Panc1 (cell line): ENCODE results near the gene LDB2. TPM values are rescaled to one million over a fixed set of nuclear protein-coding genes. Genes with fewer than 3 reads are reported as not detected.

Source experiments
- ATAC-seq: fragments of 200-7000 bp; cut with Tn5 transposase; 2 replicates; pipeline ENCODE4 v1.9.1; 2020; ENCODE audit warnings: mild to moderate bottlenecking, moderate library complexity
- BruUV-seq: library from RNA; stranded (reverse); fragments of 400-500 nt; replicated peaks from 2 replicates; lab custom pipeline; 2021; lab: Mats Ljungman, UMichigan
- CTCF ChIA-PET: fragments of 300-600 bp; sonication (Branson Sonifier 250); formaldehyde crosslinking; loops from one replicate; lab custom pipeline; 2022; ENCODE audit warnings: antibody characterized with exemption; lab: Charles Lee
- POLR2A ChIA-PET: fragments of 300-600 bp; sonication (Branson Sonifier 250); formaldehyde crosslinking; loops from one replicate; lab custom pipeline; 2022; ENCODE audit warnings: antibody characterized with exemption; lab: Charles Lee
- DNase-seq: peaks from one replicate; pipeline ENCODE4 v3.0.0-alpha.2; 2010; ENCODE audit warnings: low read depth, low spot score
- H3K27ac ChIP-seq: 2 replicates; pipeline ENCODE4 v1.5.1; 2011; ENCODE audit warnings: mild to moderate bottlenecking, low read length, inconsistent platforms
- H3K27me3 ChIP-seq: fragments of 200-500 bp; sonication (Bioruptor generic); 2 replicates; pipeline ENCODE4 v1.6.0; 2014; ENCODE audit warnings: low read length, inconsistent platforms; ENCODE audit not compliant: control insufficient read depth, insufficient read depth
- H3K36me3 ChIP-seq: fragments of 200-500 bp; sonication (Bioruptor generic); 2 replicates; pipeline ENCODE4 v1.5.1; 2014; ENCODE audit warnings: inconsistent platforms, mild to moderate bottlenecking, low read length, moderate library complexity; ENCODE audit not compliant: control insufficient read depth, insufficient read depth
- H3K4me1 ChIP-seq: 2 replicates; pipeline ENCODE4 v1.5.1; 2011; ENCODE audit warnings: inconsistent platforms, mild to moderate bottlenecking, low read length, moderate library complexity; ENCODE audit not compliant: control insufficient read depth, insufficient read depth
- H3K4me3 ChIP-seq, 2 experiments: 2 replicates each; pipeline ENCODE4 v1.5.1; 2011 to 2012; ENCODE audit warnings: low read depth in 2 of 2, low read length in 2 of 2, mild to moderate bottlenecking in 2 of 2, inconsistent platforms in 1 of 2, moderate library complexity in 1 of 2
- H3K9me3 ChIP-seq: fragments of 200-500 bp; sonication (Bioruptor generic); 2 replicates; pipeline ENCODE4 v1.5.1; 2014; ENCODE audit warnings: low read depth, mild to moderate bottlenecking, inconsistent platforms, low read length, moderate library complexity; ENCODE audit not compliant: control insufficient read depth, insufficient read depth
- POLR2AphosphoS5 ChIP-seq: IDR thresholded peaks from 2 replicates; pipeline ENCODE4 v1.6.1; 2012; ENCODE audit warnings: mild to moderate bottlenecking, low read depth, low read length, moderate library complexity
- SIN3A ChIP-seq: IDR thresholded peaks from 2 replicates; pipeline ENCODE4 v1.6.1; 2012; ENCODE audit warnings: low read depth, mild to moderate bottlenecking, low read length, moderate library complexity, borderline replicate concordance; ENCODE audit not compliant: insufficient read depth
- TCF7L2 ChIP-seq: IDR thresholded peaks from 2 replicates; pipeline ENCODE4 v1.6.1; 2011; ENCODE audit warnings: mild to moderate bottlenecking, low read depth, low read length, inconsistent platforms
- in situ Hi-C: cut with HindIII; loops from 2 replicates; pipeline ENCODE4 v1.10.0; 2016; ENCODE audit warnings: low sequenced_read_pairs, low pct_unique_long_range_greater_than_20kb
- intact Hi-C: fragments of 100-400 bp; cut with micrococcal nuclease; formaldehyde crosslinking; loops from one replicate; pipeline ENCODE4 v1.10.0; 2022; ENCODE audit not compliant: unreplicated experiment
- total RNA-seq: library from RNA; stranded (reverse); gene quantifications from one replicate; pipeline ENCODE4 v1.2.1, GENCODE V29; 2021; ENCODE audit not compliant: unreplicated experiment
- TF ChIP-seq, protein P1 (sequence below): fragments of 450-650 bp; IDR thresholded peaks from 2 replicates; pipeline ENCODE4 v1.5.1; 2017; ENCODE audit warnings: mild to moderate bottlenecking
- TF ChIP-seq, protein P2 (sequence below), 2 experiments: IDR thresholded peaks; 2 replicates each; pipeline ENCODE4 v1.6.1; 2011 to 2012; ENCODE audit warnings: low read depth in 2 of 2, control low read depth in 1 of 2, low read length in 1 of 2, mild to moderate bottlenecking in 1 of 2, moderate library complexity in 1 of 2; ENCODE audit not compliant: insufficient read depth in 1 of 2

Gene LDB2
- total RNA-seq, 1 experiment from 2014 or later = not detected

DNA sequence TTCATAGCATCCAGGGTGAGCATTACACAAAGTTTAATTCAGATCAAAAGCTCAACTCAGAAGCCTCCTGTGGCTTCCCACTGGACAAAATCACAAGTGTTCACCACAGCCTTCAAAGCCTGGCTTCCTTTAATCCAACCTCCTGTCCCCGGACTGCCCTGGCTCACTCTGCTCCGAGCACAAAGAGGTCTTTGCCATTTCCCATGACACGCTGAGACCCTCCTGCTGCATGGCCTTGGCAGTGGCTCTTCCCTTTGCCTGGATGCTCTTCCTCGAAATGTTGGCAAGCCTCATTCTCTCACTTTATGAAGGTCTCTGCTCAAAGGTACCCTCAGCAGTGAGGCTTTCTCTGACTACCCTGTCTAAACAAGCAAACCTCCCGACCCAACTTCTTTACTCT is 41.0 kb downstream of the LDB2 start:
- no peaks in the 10 kb centered on the region for H3K9me3 ChIP-seq
- H3K27ac ChIP-seq = no peak overlapping the region
- H3K36me3 ChIP-seq = no peaks in the 10 kb centered on the region
- no peaks in the 10 kb centered on the region for H3K27me3 ChIP-seq
- TF ChIP-seq, protein P1, sequence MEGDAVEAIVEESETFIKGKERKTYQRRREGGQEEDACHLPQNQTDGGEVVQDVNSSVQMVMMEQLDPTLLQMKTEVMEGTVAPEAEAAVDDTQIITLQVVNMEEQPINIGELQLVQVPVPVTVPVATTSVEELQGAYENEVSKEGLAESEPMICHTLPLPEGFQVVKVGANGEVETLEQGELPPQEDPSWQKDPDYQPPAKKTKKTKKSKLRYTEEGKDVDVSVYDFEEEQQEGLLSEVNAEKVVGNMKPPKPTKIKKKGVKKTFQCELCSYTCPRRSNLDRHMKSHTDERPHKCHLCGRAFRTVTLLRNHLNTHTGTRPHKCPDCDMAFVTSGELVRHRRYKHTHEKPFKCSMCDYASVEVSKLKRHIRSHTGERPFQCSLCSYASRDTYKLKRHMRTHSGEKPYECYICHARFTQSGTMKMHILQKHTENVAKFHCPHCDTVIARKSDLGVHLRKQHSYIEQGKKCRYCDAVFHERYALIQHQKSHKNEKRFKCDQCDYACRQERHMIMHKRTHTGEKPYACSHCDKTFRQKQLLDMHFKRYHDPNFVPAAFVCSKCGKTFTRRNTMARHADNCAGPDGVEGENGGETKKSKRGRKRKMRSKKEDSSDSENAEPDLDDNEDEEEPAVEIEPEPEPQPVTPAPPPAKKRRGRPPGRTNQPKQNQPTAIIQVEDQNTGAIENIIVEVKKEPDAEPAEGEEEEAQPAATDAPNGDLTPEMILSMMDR = no peak
- in situ Hi-C loops (no loop called here), intact Hi-C loops (no loop called here)
- ChIA-PET POLR2A (no interaction called here), CTCF (no interaction called here)
- no peak for DNase-seq
- no peak overlapping the region for H3K4me3 ChIP-seq
- H3K4me1 ChIP-seq = no peaks in the 10 kb centered on the region
- ATAC-seq = no peak
- no TSS peak for BruUV-seq

DNA sequence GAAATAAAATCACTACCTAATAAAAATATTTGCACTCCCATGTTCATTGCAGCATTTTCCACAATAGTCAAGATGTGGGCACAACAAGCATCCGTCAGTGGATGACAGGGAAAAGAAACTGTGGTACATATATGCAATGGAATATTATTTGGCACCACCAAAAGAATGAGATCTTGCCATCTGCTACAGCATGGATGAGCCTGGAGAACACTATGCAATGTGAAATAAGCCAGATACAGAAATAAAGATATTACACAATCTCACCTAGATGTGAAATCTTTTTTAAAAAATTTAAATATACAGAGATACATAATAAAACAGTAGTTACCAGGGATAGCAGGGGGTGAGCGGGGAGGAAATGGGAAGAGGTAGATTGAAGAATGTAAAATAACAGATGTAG is 44.8 kb downstream of the LDB2 start:
- no peak for DNase-seq
- Histone ChIP-seq H3K36me3 (no peaks in the 10 kb centered on the region), H3K9me3 (no peaks in the 10 kb centered on the region), H3K4me3 (no peak overlapping the region), H3K27me3 (no peaks in the 10 kb centered on the region), H3K4me1 (no peaks in the 10 kb centered on the region), H3K27ac (no peak overlapping the region)
- POLR2A ChIA-PET = no interaction called here
- TF ChIP-seq, protein P2, sequence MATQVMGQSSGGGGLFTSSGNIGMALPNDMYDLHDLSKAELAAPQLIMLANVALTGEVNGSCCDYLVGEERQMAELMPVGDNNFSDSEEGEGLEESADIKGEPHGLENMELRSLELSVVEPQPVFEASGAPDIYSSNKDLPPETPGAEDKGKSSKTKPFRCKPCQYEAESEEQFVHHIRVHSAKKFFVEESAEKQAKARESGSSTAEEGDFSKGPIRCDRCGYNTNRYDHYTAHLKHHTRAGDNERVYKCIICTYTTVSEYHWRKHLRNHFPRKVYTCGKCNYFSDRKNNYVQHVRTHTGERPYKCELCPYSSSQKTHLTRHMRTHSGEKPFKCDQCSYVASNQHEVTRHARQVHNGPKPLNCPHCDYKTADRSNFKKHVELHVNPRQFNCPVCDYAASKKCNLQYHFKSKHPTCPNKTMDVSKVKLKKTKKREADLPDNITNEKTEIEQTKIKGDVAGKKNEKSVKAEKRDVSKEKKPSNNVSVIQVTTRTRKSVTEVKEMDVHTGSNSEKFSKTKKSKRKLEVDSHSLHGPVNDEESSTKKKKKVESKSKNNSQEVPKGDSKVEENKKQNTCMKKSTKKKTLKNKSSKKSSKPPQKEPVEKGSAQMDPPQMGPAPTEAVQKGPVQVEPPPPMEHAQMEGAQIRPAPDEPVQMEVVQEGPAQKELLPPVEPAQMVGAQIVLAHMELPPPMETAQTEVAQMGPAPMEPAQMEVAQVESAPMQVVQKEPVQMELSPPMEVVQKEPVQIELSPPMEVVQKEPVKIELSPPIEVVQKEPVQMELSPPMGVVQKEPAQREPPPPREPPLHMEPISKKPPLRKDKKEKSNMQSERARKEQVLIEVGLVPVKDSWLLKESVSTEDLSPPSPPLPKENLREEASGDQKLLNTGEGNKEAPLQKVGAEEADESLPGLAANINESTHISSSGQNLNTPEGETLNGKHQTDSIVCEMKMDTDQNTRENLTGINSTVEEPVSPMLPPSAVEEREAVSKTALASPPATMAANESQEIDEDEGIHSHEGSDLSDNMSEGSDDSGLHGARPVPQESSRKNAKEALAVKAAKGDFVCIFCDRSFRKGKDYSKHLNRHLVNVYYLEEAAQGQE (IDR thresholded peaks at IDR 0.05; ENCODE audit: insufficient read depth in 1 of 2, low read depth in 2 of 2, low read length in 1 of 2) = no peak
- no peak for TF ChIP-seq POLR2AphosphoS5
- TF ChIP-seq TCF7L2 = no peak
- TF ChIP-seq, protein P1 = no peak
- no peak for TF ChIP-seq SIN3A
- intact Hi-C loops = no loop called here
- no TSS peak for BruUV-seq
- CTCF ChIA-PET = no interaction called here
- in situ Hi-C loops = no loop called here
- ATAC-seq = no peak

DNA sequence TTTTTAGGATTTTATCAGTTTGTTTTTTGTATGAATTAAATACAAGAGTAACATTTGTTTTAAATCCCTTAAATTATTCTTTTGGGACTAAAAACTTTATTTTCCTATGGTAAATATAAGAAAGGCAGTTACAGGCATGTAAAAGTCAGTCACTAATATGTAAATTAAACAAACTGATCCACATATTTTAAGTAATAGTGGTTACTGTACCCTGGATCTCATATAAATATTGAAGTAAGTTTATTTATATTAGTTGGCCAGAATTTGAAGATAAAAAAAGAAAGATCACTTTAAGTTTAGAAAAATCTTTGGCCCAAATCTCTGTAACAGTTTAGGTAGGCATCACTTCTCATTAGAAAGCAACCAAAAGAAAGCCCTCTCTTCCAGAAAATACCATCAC is 45.8 kb downstream of the LDB2 start:
- H3K4me1 ChIP-seq = no peaks in the 10 kb centered on the region
- TF ChIP-seq, protein P2 (IDR thresholded peaks at IDR 0.05; ENCODE audit: insufficient read depth in 1 of 2, low read depth in 2 of 2, low read length in 1 of 2) = no peak
- TF ChIP-seq, protein P1 = no peak
- no peak for TF ChIP-seq SIN3A
- no peak for TF ChIP-seq TCF7L2
- TF ChIP-seq POLR2AphosphoS5 = no peak
- ChIA-PET POLR2A (no interaction called here), CTCF (no interaction called here)
- in situ Hi-C loops (no loop called here), intact Hi-C loops (no loop called here)
- H3K4me3 ChIP-seq = no peak overlapping the region
- H3K36me3 ChIP-seq = no peaks in the 10 kb centered on the region
- DNase-seq (no peak), ATAC-seq (no peak)
- BruUV-seq = no TSS peak
- no peak overlapping the region for H3K27ac ChIP-seq
- no peaks in the 10 kb centered on the region for H3K27me3 ChIP-seq
- H3K9me3 ChIP-seq = no peaks in the 10 kb centered on the region
